Hepatocyte (in vitro differentiated cells): ENCODE data around the gene ARHGEF38. TPM values are rescaled to one million over a fixed set of nuclear protein-coding genes. Genes with fewer than 3 reads are reported as not detected.

ENCODE experiments used
- DNase-seq: peaks from one replicate; pipeline ENCODE4 v3.0.0-alpha.2; 2016; ENCODE audit warnings: low spot score
- H2AFZ ChIP-seq: fragments of 200-600 bp; sonication (generic); 2 replicates; pipeline ENCODE4 v1.6.0; 2016; ENCODE audit warnings: antibody characterized with exemption, mild to moderate bottlenecking
- H3K27ac ChIP-seq: fragments of 200-600 bp; sonication (generic); 2 replicates; pipeline ENCODE4 v1.5.1; 2016; ENCODE audit warnings: mild to moderate bottlenecking
- H3K27me3 ChIP-seq: fragments of 200-600 bp; sonication (generic); 2 replicates; pipeline ENCODE4 v1.6.1; 2016
- H3K36me3 ChIP-seq: fragments of 200-600 bp; sonication (generic); replicated peaks from 2 replicates; pipeline ENCODE4 v1.5.1; 2016; ENCODE audit warnings: low read depth; ENCODE audit not compliant: insufficient read depth
- H3K4me1 ChIP-seq: fragments of 200-600 bp; sonication (generic); 2 replicates; pipeline ENCODE4 v1.5.1; 2016; ENCODE audit warnings: mild to moderate bottlenecking, moderate library complexity; ENCODE audit not compliant: insufficient read depth
- H3K4me2 ChIP-seq: fragments of 200-600 bp; sonication (generic); 2 replicates; pipeline ENCODE4 v1.6.0; 2016
- H3K4me3 ChIP-seq: fragments of 200-600 bp; sonication (generic); 2 replicates; pipeline ENCODE4 v1.5.1; 2016; ENCODE audit warnings: mild to moderate bottlenecking
- H3K79me2 ChIP-seq: fragments of 200-600 bp; sonication (generic); 2 replicates; pipeline ENCODE4 v1.6.0; 2017; ENCODE audit warnings: mild to moderate bottlenecking
- H3K9me2 ChIP-seq: fragments of 200-600 bp; sonication (generic); replicated peaks from 2 replicates; pipeline ENCODE4 v1.6.0; 2017; ENCODE audit warnings: mild to moderate bottlenecking; ENCODE audit not compliant: insufficient read depth
- H3K9me3 ChIP-seq: fragments of 200-600 bp; sonication (generic); 2 replicates; pipeline ENCODE4 v1.5.1; 2016; ENCODE audit warnings: low read depth, mild to moderate bottlenecking
- H4K20me1 ChIP-seq: fragments of 200-600 bp; sonication (generic); 2 replicates; pipeline ENCODE4 v1.6.0; 2016; ENCODE audit warnings: mild to moderate bottlenecking; ENCODE audit not compliant: insufficient read depth, poor library complexity, severe bottlenecking
- EZH2 ChIP-seq: fragments of 200-600 bp; sonication (generic); IDR thresholded peaks from 2 replicates; pipeline ENCODE4 v1.6.1; 2016; ENCODE audit warnings: antibody characterized with exemption, mild to moderate bottlenecking, borderline replicate concordance
- EZH2phosphoT487 ChIP-seq: fragments of 200-600 bp; sonication (generic); IDR thresholded peaks from one replicate; pipeline ENCODE4 v1.6.1; 2018; ENCODE audit warnings: antibody characterized with exemption, mild to moderate bottlenecking, low read depth, moderate library complexity; ENCODE audit not compliant: unreplicated experiment, severe bottlenecking
- WGBS: methylation state at CpG from one replicate; pipeline ENCODE4 v1.1.6; 2016; ENCODE audit warnings: low lambda C conversion rate; ENCODE audit errors: missing lambda C conversion rate; 5-methylcytosine and 5-hydroxymethylcytosine counted together
- polyA plus RNA-seq: library from polyadenylated mRNA; unstranded; fragments of >200 nt; fragmentation: Nextera tagmentation; extraction: Ambion mirVana; gene quantifications from 2 replicates; pipeline ENCODE4 v1.2.1, GENCODE V29; 2016
- total RNA-seq: library from RNA; depleted of rRNA; stranded (reverse); fragments of >200 nt; gene quantifications from 2 replicates; pipeline ENCODE4 v1.2.3, GENCODE V29; 2014
- TF ChIP-seq, protein P1 (sequence below): fragments of 200-600 bp; sonication (generic); IDR thresholded peaks from 2 replicates; pipeline ENCODE4 v1.5.1; 2016; ENCODE audit warnings: antibody characterized with exemption, mild to moderate bottlenecking; ENCODE audit not compliant: poor library complexity

ARHGEF38 gene
- total and polyA plus RNA-seq, 2 experiments from 2014 or later = 2.0 to 4.0 TPM

DNA sequence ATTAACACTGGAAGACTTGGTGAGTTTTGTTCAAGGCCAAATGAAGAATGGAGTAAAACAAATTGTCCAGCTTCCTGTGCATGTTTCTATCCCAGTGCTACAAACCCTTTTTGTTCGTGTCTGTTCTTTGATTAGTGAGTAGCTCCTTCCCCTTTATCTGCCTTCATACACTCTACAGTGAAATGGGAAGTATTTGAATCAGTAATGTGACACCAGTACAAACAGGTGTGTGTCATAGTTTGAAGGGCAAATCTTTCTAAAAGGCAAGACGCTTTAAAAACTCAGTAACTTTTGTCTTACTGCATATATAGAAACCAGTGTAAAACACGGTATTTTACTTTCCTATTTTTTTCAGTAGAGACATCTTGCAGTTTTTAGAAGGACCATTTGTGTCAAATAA is 5.9 kb downstream of the ARHGEF38 start:
- 51% methylated on average over 3 of the region's 3 CpGs for WGBS
- Histone ChIP-seq H3K4me1 (peaks cover 10% of the 10 kb centered on the region), H3K9me2 (no peaks in the 10 kb centered on the region), H3K27me3 (no peaks in the 10 kb centered on the region), H4K20me1 (no peaks in the 10 kb centered on the region), H3K36me3 (no peaks in the 10 kb centered on the region), H3K4me2 (peak overlapping the region; percentile 0), H3K4me3 (no peak overlapping the region), H2AFZ (no peak overlapping the region), H3K79me2 (peaks cover 17% of the 10 kb centered on the region), H3K27ac (no peak overlapping the region), H3K9me3 (no peaks in the 10 kb centered on the region)
- DNase-seq = no peak
- TF ChIP-seq, protein P1, sequence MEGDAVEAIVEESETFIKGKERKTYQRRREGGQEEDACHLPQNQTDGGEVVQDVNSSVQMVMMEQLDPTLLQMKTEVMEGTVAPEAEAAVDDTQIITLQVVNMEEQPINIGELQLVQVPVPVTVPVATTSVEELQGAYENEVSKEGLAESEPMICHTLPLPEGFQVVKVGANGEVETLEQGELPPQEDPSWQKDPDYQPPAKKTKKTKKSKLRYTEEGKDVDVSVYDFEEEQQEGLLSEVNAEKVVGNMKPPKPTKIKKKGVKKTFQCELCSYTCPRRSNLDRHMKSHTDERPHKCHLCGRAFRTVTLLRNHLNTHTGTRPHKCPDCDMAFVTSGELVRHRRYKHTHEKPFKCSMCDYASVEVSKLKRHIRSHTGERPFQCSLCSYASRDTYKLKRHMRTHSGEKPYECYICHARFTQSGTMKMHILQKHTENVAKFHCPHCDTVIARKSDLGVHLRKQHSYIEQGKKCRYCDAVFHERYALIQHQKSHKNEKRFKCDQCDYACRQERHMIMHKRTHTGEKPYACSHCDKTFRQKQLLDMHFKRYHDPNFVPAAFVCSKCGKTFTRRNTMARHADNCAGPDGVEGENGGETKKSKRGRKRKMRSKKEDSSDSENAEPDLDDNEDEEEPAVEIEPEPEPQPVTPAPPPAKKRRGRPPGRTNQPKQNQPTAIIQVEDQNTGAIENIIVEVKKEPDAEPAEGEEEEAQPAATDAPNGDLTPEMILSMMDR = no peak
- TF ChIP-seq EZH2phosphoT487 = no peak
- TF ChIP-seq EZH2 = no peak

DNA sequence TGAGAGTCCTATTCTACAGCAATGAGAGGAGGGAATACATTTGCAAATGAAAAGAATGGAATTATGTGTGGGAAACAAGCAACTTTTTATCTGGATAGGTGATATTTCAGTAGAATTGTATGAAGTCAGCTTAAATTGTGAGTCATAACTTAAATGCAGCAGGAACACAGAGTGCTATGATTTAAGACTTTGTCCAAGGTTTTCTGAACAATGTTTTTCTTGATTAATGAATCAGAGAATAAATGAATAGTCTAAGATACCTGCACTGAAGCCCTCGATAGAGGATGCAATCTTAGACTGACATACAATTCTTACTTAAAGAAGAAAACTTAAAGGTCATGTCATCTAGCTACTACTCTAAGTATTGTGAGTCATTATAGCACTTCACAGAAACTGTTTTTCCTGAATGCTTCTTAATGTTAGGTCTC is 8.0 kb downstream of the ARHGEF38 start:
- no peaks in the 10 kb centered on the region for H4K20me1 ChIP-seq
- H3K4me1 ChIP-seq = peaks cover 10% of the 10 kb centered on the region
- no peak overlapping the region for H2AFZ ChIP-seq
- DNase-seq = no peak
- WGBS = 70% methylated on average over 1 of the region's 1 CpG
- H3K4me2 ChIP-seq = no peak overlapping the region
- H3K9me3 ChIP-seq = no peaks in the 10 kb centered on the region
- no peak overlapping the region for H3K4me3 ChIP-seq
- no peak for TF ChIP-seq EZH2phosphoT487
- no peak for TF ChIP-seq EZH2
- TF ChIP-seq, protein P1 = no peak
- peaks cover 4% of the 10 kb centered on the region for H3K79me2 ChIP-seq
- no peak overlapping the region for H3K27ac ChIP-seq
- H3K27me3 ChIP-seq = no peaks in the 10 kb centered on the region
- no peaks in the 10 kb centered on the region for H3K9me2 ChIP-seq
- H3K36me3 ChIP-seq = no peaks in the 10 kb centered on the region

DNA sequence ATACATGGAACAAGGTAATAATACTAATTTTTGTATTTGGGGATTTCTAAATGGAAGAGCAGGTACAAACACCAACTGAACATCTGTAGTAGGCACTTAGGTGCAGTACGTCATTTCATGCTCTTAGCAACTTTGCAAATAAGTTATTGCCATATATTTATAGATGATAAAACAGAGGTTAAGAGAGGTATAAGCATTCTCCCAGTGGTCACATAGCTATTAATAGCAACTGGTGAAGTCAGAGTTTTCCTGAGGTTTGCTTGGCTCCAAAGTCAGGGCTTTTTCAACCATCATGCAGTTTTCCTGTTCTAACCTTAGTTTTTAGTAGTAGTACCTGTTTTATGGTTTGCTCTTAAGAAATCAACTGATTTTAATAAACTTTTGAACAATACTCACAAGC is 10.9 kb downstream of the ARHGEF38 start:
- no peak overlapping the region for H3K4me2 ChIP-seq
- no peak overlapping the region for H3K27ac ChIP-seq
- DNase-seq = no peak
- no peaks in the 10 kb centered on the region for H4K20me1 ChIP-seq
- TF ChIP-seq, protein P1 = no peak
- TF ChIP-seq EZH2 = no peak
- H3K4me1 ChIP-seq = no peaks in the 10 kb centered on the region
- no peak overlapping the region for H3K4me3 ChIP-seq
- no peaks in the 10 kb centered on the region for H3K9me3 ChIP-seq
- H3K9me2 ChIP-seq = no peaks in the 10 kb centered on the region
- 78% methylated on average over 1 of the region's 1 CpG for WGBS
- H2AFZ ChIP-seq = no peak overlapping the region
- H3K27me3 ChIP-seq = no peaks in the 10 kb centered on the region
- no peaks in the 10 kb centered on the region for H3K36me3 ChIP-seq
- H3K79me2 ChIP-seq = no peaks in the 10 kb centered on the region

DNA sequence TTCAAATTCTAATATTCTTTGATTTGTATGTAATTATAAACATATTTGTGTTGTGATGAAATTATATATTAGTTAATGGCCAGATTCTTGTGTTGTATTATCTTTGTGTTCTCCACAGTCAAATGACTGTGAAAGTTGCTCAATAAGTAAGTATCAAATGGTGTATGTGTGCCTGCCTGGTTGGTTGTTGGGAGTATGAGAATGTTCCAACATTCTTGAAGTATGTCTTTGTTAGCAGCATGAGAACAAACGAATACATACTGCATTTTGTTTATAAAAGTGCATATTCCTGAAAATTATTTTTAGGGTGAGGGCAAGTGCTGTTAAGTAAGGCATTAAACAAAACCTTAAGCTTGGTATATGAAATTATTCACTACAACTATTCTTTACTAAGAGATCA is 16.2 kb downstream of the ARHGEF38 start:
- H3K4me3 ChIP-seq = no peak overlapping the region
- no peaks in the 10 kb centered on the region for H4K20me1 ChIP-seq
- no peaks in the 10 kb centered on the region for H3K79me2 ChIP-seq
- TF ChIP-seq, protein P1 = no peak
- TF ChIP-seq EZH2phosphoT487 (no peak), EZH2 (no peak)
- no peaks in the 10 kb centered on the region for H3K36me3 ChIP-seq
- DNase-seq = no peak
- H3K4me2 ChIP-seq = no peak overlapping the region
- H3K9me2 ChIP-seq = no peaks in the 10 kb centered on the region
- WGBS = 62% methylated on average over 1 of the region's 1 CpG
- H3K9me3 ChIP-seq = no peaks in the 10 kb centered on the region
- H2AFZ ChIP-seq = no peak overlapping the region
- no peak overlapping the region for H3K27ac ChIP-seq
- no peaks in the 10 kb centered on the region for H3K27me3 ChIP-seq
- no peaks in the 10 kb centered on the region for H3K4me1 ChIP-seq
